IMR-90 (cell line): Measurements from ENCODE around the gene CFAP90. TPM values are rescaled to one million over a fixed set of nuclear protein-coding genes. Genes with fewer than 3 reads are reported as not detected.

Experiments
- ATAC-seq: fragments of 200-7000 bp; cut with Tn5 transposase; 2 replicates; pipeline ENCODE4 v1.9.1; 2020; ENCODE audit warnings: low read depth, mild to moderate bottlenecking, moderate library complexity
- BruUV-seq: library from RNA; stranded (reverse); fragments of 400-500 nt; replicated peaks from 2 replicates; lab custom pipeline; 2021; lab: Mats Ljungman, UMichigan
- CTCF ChIA-PET: fragments of 300-600 bp; formaldehyde crosslinking; extraction: SDS; loops from one replicate; lab custom pipeline; 2021; ENCODE audit warnings: antibody characterized with exemption; lab: Yijun Ruan, JAX
- POLR2A ChIA-PET: fragments of 300-600 bp; sonication (Branson Sonifier 250); formaldehyde crosslinking; loops from one replicate; lab custom pipeline; 2022; ENCODE audit warnings: antibody characterized with exemption; ENCODE audit not compliant: unreplicated experiment; lab: Charles Lee
- DNase-seq: peaks from one replicate; pipeline ENCODE4 v3.0.0; 2013
- H2AFZ ChIP-seq: replicated peaks from 2 replicates; pipeline ENCODE3; 2013; ENCODE audit warnings: low read length, mild to moderate bottlenecking; ENCODE audit not compliant: poor library complexity
- H2AK5ac ChIP-seq: 2 replicates; pipeline ENCODE4 v1.6.1; 2013; ENCODE audit warnings: low read depth, low read length, inconsistent platforms
- H2AK9ac ChIP-seq: replicated peaks from 2 replicates; pipeline ENCODE3; 2013; ENCODE audit warnings: mild to moderate bottlenecking, low read depth, low read length, moderate library complexity; ENCODE audit not compliant: poor library complexity
- H2BK120ac ChIP-seq: 2 replicates; pipeline ENCODE4 v1.6.1; 2013; ENCODE audit warnings: low read depth, low read length, inconsistent platforms
- H2BK15ac ChIP-seq: 3 replicates; pipeline ENCODE4 v1.6.1; 2013; ENCODE audit warnings: low read depth, low read length, inconsistent platforms
- H2BK20ac ChIP-seq: 2 replicates; pipeline ENCODE4 v1.6.1; 2013; ENCODE audit warnings: low read depth, mild to moderate bottlenecking, inconsistent platforms, low read length, moderate library complexity
- H2BK5ac ChIP-seq: 2 replicates; pipeline ENCODE4 v1.6.1; 2013; ENCODE audit warnings: mild to moderate bottlenecking, low read depth, low read length, inconsistent platforms; ENCODE audit not compliant: poor library complexity, severe bottlenecking
- H3K14ac ChIP-seq: replicated peaks from 2 replicates; pipeline ENCODE4 v1.6.1; 2013; ENCODE audit warnings: low read depth, low read length, inconsistent platforms
- H3K18ac ChIP-seq: 2 replicates; pipeline ENCODE4 v1.6.1; 2013; ENCODE audit warnings: low read depth, low read length, control low read depth
- H3K23ac ChIP-seq: 2 replicates; pipeline ENCODE4 v1.6.1; 2013; ENCODE audit warnings: low read depth, low read length, inconsistent platforms
- H3K27ac ChIP-seq: 2 replicates; pipeline ENCODE4 v1.5.1; 2013; ENCODE audit warnings: mild to moderate bottlenecking, control low read depth, low read length; ENCODE audit not compliant: insufficient read depth
- H3K27me3 ChIP-seq: 2 replicates; pipeline ENCODE4 v1.6.1; 2013; ENCODE audit warnings: low read length; ENCODE audit not compliant: control insufficient read depth, insufficient read depth
- H3K36me3 ChIP-seq: 2 replicates; pipeline ENCODE4 v1.6.1; 2013; ENCODE audit warnings: low read length, mixed read lengths; ENCODE audit not compliant: control insufficient read depth, insufficient read depth
- H3K4ac ChIP-seq: 2 replicates; pipeline ENCODE4 v1.6.1; 2013; ENCODE audit warnings: low read depth, low read length, inconsistent platforms
- H3K4me1 ChIP-seq: 2 replicates; pipeline ENCODE4 v1.6.1; 2013; ENCODE audit warnings: low read length, mixed read lengths; ENCODE audit not compliant: control insufficient read depth, insufficient read depth
- H3K4me2 ChIP-seq: 2 replicates; pipeline ENCODE4 v1.6.1; 2013; ENCODE audit warnings: low read depth, mild to moderate bottlenecking, control low read depth, low read length, moderate library complexity
- H3K4me3 ChIP-seq: 2 replicates; pipeline ENCODE4 v1.5.1; 2013; ENCODE audit warnings: low read depth, mild to moderate bottlenecking, control low read depth, low read length, moderate library complexity; ENCODE audit not compliant: insufficient read depth
- H3K56ac ChIP-seq: 2 replicates; pipeline ENCODE4 v1.6.1; 2013; ENCODE audit warnings: low read length, inconsistent platforms; ENCODE audit not compliant: insufficient read depth; ENCODE audit errors: extremely low read depth
- H3K79me1 ChIP-seq, 2 experiments: 2 replicates each; pipeline ENCODE4 v1.6.1; 2013; ENCODE audit warnings: low read length in 2 of 2, inconsistent platforms in 1 of 2, low read depth in 1 of 2
- H3K9ac ChIP-seq: 2 replicates; pipeline ENCODE4 v1.6.1; 2013; ENCODE audit warnings: low read depth, low read length, control low read depth
- H3K9me1 ChIP-seq: 2 replicates; pipeline ENCODE4 v1.6.1; 2013; ENCODE audit warnings: low read length, inconsistent platforms; ENCODE audit not compliant: insufficient read depth
- H3K9me3 ChIP-seq: 2 replicates; pipeline ENCODE4 v1.6.1; 2013; ENCODE audit warnings: low read length; ENCODE audit not compliant: control insufficient read depth, insufficient read depth
- H4K20me1 ChIP-seq: 2 replicates; pipeline ENCODE4 v1.6.1; 2013; ENCODE audit warnings: low read length, inconsistent platforms; ENCODE audit not compliant: insufficient read depth
- H4K5ac ChIP-seq: 2 replicates; pipeline ENCODE4 v1.6.1; 2013; ENCODE audit warnings: mild to moderate bottlenecking, low read depth, low read length, control low read depth
- H4K8ac ChIP-seq, 2 experiments: 2 replicates each; pipeline ENCODE4 v1.6.1; 2013; ENCODE audit warnings: low read depth in 2 of 2, low read length in 2 of 2, control low read depth in 1 of 2, inconsistent platforms in 1 of 2
- H4K91ac ChIP-seq: 2 replicates; pipeline ENCODE4 v1.6.1; 2013; ENCODE audit warnings: low read depth, low read length, inconsistent platforms; ENCODE audit not compliant: insufficient read depth
- CEBPB ChIP-seq: IDR thresholded peaks from 2 replicates; pipeline ENCODE4 v1.6.1; 2012; ENCODE audit warnings: low read depth, low read length, improper control_type of control experiment
- CHD1 ChIP-seq: IDR thresholded peaks from 2 replicates; pipeline ENCODE4 v1.6.1; 2012; ENCODE audit warnings: low read depth, low read length, improper control_type of control experiment
- POLR2A ChIP-seq: IDR thresholded peaks from 2 replicates; pipeline ENCODE4 v1.6.1; 2012; ENCODE audit warnings: mild to moderate bottlenecking, low read depth, low read length
- RCOR1 ChIP-seq: IDR thresholded peaks from 2 replicates; pipeline ENCODE4 v1.6.1; 2012; ENCODE audit warnings: mild to moderate bottlenecking, low read length, improper control_type of control experiment; ENCODE audit not compliant: insufficient replicate concordance
- WGBS, 2 experiments: methylation state at CpG; one replicate each; pipeline versions ENCODE4 v1.1.5 to v1.1.7; 2013; ENCODE audit warnings: missing lambda C conversion rate in 2 of 2; ENCODE audit not compliant: insufficient read length in 1 of 2; ENCODE audit errors: extremely low coverage in 2 of 2; 5-methylcytosine and 5-hydroxymethylcytosine counted together
- dilution Hi-C: fragments of 300-500 bp; cut with HindIII; formaldehyde crosslinking; loops from one replicate; pipeline ENCODE4 v1.14.3; 2018; ENCODE audit warnings: low sequenced_read_pairs; ENCODE audit not compliant: unreplicated experiment
- in situ Hi-C: fragments of 300-500 bp; cut with MboI; formaldehyde crosslinking; loops from 3 replicates; pipeline ENCODE4 v1.14.3; 2019; ENCODE audit warnings: low sequenced_read_pairs, inconsistent platforms, mixed read lengths
- intact Hi-C: fragments of 100-400 bp; cut with micrococcal nuclease; formaldehyde crosslinking; loops from 2 replicates; pipeline ENCODE4 v1.10.0; 2022
- polyA plus RNA-seq, 3 experiments: library from polyadenylated mRNA; depleted of rRNA; stranded (reverse); fragments of >200 nt; gene quantifications; 2 replicates each; pipeline ENCODE4 v1.2.3, GENCODE V29; 2012; ENCODE audit warnings: low replicate concordance in 1 of 3
- total RNA-seq: library from RNA; depleted of rRNA; stranded (reverse); fragments of >200 nt; gene quantifications from 2 replicates; pipeline ENCODE4 v1.2.3, GENCODE V29; 2012

CFAP90 gene
- total and polyA plus RNA-seq, 2 of the 4 experiments (the other 2 are of a cell fraction), result 0.09 TPM; not detected in 1

DNA sequence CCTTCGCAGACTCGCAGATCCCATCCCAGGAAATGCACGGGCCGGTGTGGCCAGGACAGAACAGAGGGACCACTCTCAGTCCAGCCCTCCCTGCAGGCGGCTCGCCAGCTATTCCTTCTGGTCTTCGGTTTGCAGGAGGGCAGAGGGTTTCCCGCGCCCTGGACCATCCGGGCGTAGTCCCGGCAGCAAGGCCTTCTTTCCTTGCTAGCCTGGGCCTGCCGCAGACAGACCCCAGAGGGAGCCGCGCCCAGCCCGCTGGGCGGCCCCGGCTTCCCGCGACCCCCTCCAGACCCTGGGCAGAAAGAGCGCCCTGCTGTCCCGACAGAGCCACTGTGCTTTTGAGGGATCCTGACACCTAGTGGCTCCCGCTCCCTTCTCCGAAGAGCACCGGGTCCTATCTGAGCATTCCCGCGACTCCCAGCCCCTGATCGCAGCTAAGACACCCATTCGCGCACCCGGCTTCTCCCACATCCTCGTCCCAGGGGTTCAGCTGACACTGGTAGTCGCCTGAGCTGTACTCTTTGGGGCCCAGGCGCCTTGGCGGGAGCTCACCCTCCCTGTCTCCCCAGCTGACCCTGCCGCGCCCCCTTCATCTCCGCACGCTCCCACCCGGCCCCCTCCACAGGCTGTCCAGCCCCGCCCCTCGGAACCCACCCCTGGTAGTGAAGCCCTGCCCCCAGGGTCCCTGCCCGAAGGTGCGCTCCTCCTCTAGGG is 1.1 kb downstream of the CFAP90 start (continued):
- TF ChIP-seq RCOR1, result no peak

DNA sequence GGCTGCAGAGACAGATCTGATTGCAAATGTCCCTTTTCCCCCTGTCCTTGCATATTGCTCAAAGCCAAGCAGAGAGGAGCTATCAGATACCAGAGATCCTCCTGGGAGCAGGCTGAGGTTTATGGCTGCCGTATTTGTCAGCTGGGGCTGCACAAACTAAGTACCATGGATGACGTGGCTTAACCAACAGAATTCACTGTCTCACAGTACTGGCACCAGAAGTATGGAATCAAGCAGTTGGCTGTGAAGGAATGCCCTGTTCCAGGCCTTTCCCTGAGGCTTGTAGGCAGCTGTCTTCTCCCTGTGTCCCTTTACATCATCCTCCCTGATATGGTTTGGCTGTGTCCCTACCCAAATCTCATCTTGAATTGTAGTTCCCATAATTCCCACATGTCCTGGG is 2.6 kb downstream of the CFAP90 start:
- no peak overlapping the region for H3K4me3 ChIP-seq
- H4K91ac ChIP-seq, result no peak overlapping the region
- peaks cover 35% of the 10 kb centered on the region for H3K27me3 ChIP-seq
- H3K4me2 ChIP-seq, result no peak overlapping the region
- intact Hi-C loops (no loop called here), in situ Hi-C loops (no loop called here), dilution Hi-C loops (no loop called here)
- POLR2A ChIA-PET, result no interaction called here
- H3K9me3 ChIP-seq, result peaks cover 2% of the 10 kb centered on the region; the same call in 1 of the 2 replicates
- H3K9ac ChIP-seq, result no peak overlapping the region
- no peak overlapping the region for H3K4ac ChIP-seq
- H2AK9ac ChIP-seq, result no peak overlapping the region
- H3K79me1 ChIP-seq, result no peaks in the 10 kb centered on the region
- no peak overlapping the region for H3K56ac ChIP-seq
- H2BK20ac ChIP-seq, result no peak overlapping the region
- no peak for ATAC-seq
- CTCF ChIA-PET, result no interaction called here
- H4K8ac ChIP-seq, result no peak overlapping the region
- whole genome bisulfite sequencing, 2 experiments, result no CpG with 5 or more reads among the region's 2 CpGs
- H2BK5ac ChIP-seq, result no peak overlapping the region
- no peak overlapping the region for H4K5ac ChIP-seq
- H3K4me1 ChIP-seq, result no peaks in the 10 kb centered on the region
- no peaks in the 10 kb centered on the region for H3K36me3 ChIP-seq
- H2AFZ ChIP-seq, result no peak overlapping the region
- no TSS peak for BruUV-seq
- TF ChIP-seq POLR2A (no peak), CEBPB (no peak), CHD1 (no peak)
- H3K23ac ChIP-seq, result no peak overlapping the region
- no peaks in the 10 kb centered on the region for H3K9me1 ChIP-seq
- DNase-seq, result no peak
- H2AK5ac ChIP-seq, result no peak overlapping the region
- H2BK120ac ChIP-seq, result no peak overlapping the region
- H3K18ac ChIP-seq, result no peak overlapping the region
- H3K27ac ChIP-seq, result no peak overlapping the region
- no peaks in the 10 kb centered on the region for H4K20me1 ChIP-seq
- no peak overlapping the region for H3K14ac ChIP-seq
- H2BK15ac ChIP-seq, result no peak overlapping the region
